NB4 (cell line): ENCODE data around the gene RAB33A.

Experiments used
- DNase-seq: peaks from one replicate; pipeline ENCODE4 v3.0.0; 2010; ENCODE audit warnings: low read depth
- H3K4me3 ChIP-seq: one replicate; pipeline ENCODE4 v1.5.1; 2011; ENCODE audit warnings: mild to moderate bottlenecking, low read depth, low read length, moderate library complexity
- CTCF ChIP-seq: IDR thresholded peaks from one replicate; pipeline ENCODE4 v1.5.1; 2012; ENCODE audit warnings: low read depth, low read length
- MYC ChIP-seq: IDR thresholded peaks from 2 replicates; pipeline ENCODE4 v1.6.1; 2011; ENCODE audit warnings: low read depth, low read length
- POLR2A ChIP-seq: IDR thresholded peaks from 2 replicates; pipeline ENCODE4 v1.6.1; 2011; ENCODE audit warnings: mild to moderate bottlenecking; ENCODE audit not compliant: insufficient read length; ENCODE audit errors: extremely low read depth
- TF ChIP-seq, protein P1 (sequence below): IDR thresholded peaks from 2 replicates; pipeline ENCODE4 v1.6.1; 2011; ENCODE audit warnings: low read depth, low read length

The RAB33A gene

GRCh38 chrX:130174045-130174704 lies 2.4 kb downstream of the RAB33A start:
- DNase-seq, result peak; percentile 25
- peak overlapping the region; percentile 52 for H3K4me3 ChIP-seq
- TF ChIP-seq MYC (no peak), POLR2A (no peak), CTCF (no peak)
- TF ChIP-seq, protein P1, sequence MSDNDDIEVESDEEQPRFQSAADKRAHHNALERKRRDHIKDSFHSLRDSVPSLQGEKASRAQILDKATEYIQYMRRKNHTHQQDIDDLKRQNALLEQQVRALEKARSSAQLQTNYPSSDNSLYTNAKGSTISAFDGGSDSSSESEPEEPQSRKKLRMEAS, result no peak

GRCh38 chrX:130174937-130175336 lies 3.2 kb downstream of the RAB33A start:
- DNase-seq, result no peak
- TF ChIP-seq, protein P1, result no peak
- no peak for TF ChIP-seq MYC
- TF ChIP-seq POLR2A, result no peak
- TF ChIP-seq CTCF, result no peak
- H3K4me3 ChIP-seq, result no peak overlapping the region

- no peak overlapping the region for H3K4me3 ChIP-seq
- no peak for DNase-seq
- TF ChIP-seq CTCF (no peak), POLR2A (no peak), MYC (no peak)
- TF ChIP-seq, protein P1, result no peak
Observed at GRCh38 chrX:130176354-130176776, 4.6 kb downstream of the RAB33A start.

DNA sequence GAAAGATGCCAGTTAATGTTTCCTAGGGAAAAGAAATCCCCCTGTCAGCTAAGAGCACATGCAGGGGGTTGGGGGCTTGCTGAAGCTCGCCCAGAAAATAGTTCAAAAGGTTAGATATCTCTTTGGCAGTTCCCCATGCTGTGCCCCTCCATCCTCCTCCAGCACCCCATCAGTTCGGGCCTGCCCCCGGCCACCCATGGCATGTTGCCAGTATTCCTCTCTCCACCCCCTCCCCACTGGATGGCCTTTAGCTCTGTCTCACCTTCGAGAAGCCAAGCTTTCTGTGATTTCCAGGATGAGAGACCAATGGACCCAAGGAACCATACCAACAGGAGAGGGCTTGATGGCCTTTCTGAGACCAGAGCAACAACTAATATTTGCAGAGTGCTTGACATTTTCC lies 5.2 kb downstream of the RAB33A start:
- H3K4me3 ChIP-seq, result no peak overlapping the region
- no peak for DNase-seq
- TF ChIP-seq CTCF (no peak), MYC (no peak), POLR2A (no peak)
- TF ChIP-seq, protein P1, result no peak

DNA sequence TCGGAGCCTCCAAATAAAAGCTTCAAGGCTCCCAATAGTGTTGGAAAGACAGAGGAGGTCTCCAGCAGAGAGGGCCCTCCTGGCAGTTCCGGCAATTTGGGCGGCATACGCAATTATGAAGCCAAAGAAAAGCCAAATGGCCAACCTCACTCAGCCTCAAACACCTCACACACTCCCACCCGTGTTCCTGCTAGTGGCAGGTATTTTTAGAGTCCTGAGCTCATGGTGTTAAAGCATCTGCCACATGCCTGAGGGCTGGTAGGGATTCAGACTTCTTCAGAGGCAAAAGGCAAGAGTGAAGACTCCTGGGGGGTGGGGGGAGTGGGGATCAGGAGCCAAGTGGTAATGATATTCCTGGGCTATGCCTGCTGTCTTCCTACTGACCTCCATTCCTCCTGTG lies 7.4 kb downstream of the RAB33A start:
- TF ChIP-seq POLR2A (no peak), CTCF (no peak), MYC (no peak)
- TF ChIP-seq, protein P1, result no peak
- no peak for DNase-seq
- H3K4me3 ChIP-seq, result no peak overlapping the region
